Measurements from ENCODE around the gene SCD. TPM values are rescaled to one million over a fixed set of nuclear protein-coding genes. Genes with fewer than 3 reads are reported as not detected.

SCD gene
- total RNA-seq, 1 experiment from 2014 or later: 518 TPM

GRCh38 chr10:100362570-100363496 is 15.8 kb downstream of the SCD start:
- no peak for TF ChIP-seq CTCF (conservative IDR thresholded peaks at IDR 0.05)
- TF ChIP-seq EZH2 (IDR thresholded peaks at IDR 0.05; ENCODE audit: low read depth): no peak
- 0 out of 2 replicates have a peak, but pooled peaks cover under 1% of the 10 kb centered on the region for H3K79me2 ChIP-seq (ENCODE audit: low read depth)
- no peak for DNase-seq
- H3K9me3 ChIP-seq (ENCODE audit: insufficient read depth, low read depth): no peaks in the 10 kb centered on the region
- no peaks in the 10 kb centered on the region for H4K20me1 ChIP-seq (ENCODE audit: insufficient read depth)
- CTCF ChIA-PET: no interaction called here
- POLR2A ChIA-PET (ENCODE audit: unreplicated experiment): interaction anchor here (0.7 kb wide), 1 partner anchor 628 kb away, joined by 5 read pairs; no protein-coding TSS in a partner anchor
- H3K27me3 ChIP-seq (ENCODE audit: insufficient read depth, low read depth): no peaks in the 10 kb centered on the region
- peaks cover 40% of the 10 kb centered on the region for H3K4me1 ChIP-seq (replicated peaks; ENCODE audit: insufficient read depth)
- intact Hi-C loops (cut with micrococcal nuclease; ENCODE audit: unreplicated experiment): no loop called here
- no TSS peak for BruUV-seq (replicated peaks)
- H3K4me2 ChIP-seq: peak overlapping the region; percentile 43; the same call in 1 of the 2 replicates
- H3K27ac ChIP-seq: peak overlapping the region; percentile 70
- peaks cover 42% of the 10 kb centered on the region for H3F3A ChIP-seq (ENCODE audit: insufficient read depth, low read depth)
- H3K36me3 ChIP-seq (ENCODE audit: low read depth): peaks cover 5% of the 10 kb centered on the region; the same call in 1 of the 2 replicates
- no peak overlapping the region for H3K4me3 ChIP-seq
- H3K9me2 ChIP-seq (ENCODE audit: insufficient read depth): no peaks in the 10 kb centered on the region
- H2AFZ ChIP-seq: no peak overlapping the region

- Histone ChIP-seq H3K27ac (peak overlapping the region; percentile 70), H3K4me3 (no peak overlapping the region), H3K9me2 (ENCODE audit: insufficient read depth) (no peaks in the 10 kb centered on the region), H3K4me1 (replicated peaks; ENCODE audit: insufficient read depth) (peaks cover 46% of the 10 kb centered on the region), H4K20me1 (ENCODE audit: insufficient read depth) (no peaks in the 10 kb centered on the region), H3F3A (ENCODE audit: insufficient read depth, low read depth) (peaks cover 42% of the 10 kb centered on the region), H3K79me2 (ENCODE audit: low read depth) (no peaks in the 10 kb centered on the region), H3K4me2 (peak overlapping the region; percentile 43), H3K9me3 (ENCODE audit: insufficient read depth, low read depth) (no peaks in the 10 kb centered on the region), H3K36me3 (ENCODE audit: low read depth) (0 out of 2 replicates have a peak, but pooled peaks cover 3% of the 10 kb centered on the region), H3K27me3 (ENCODE audit: insufficient read depth, low read depth) (no peaks in the 10 kb centered on the region), H2AFZ (no peak overlapping the region)
- no peak for DNase-seq
- TF ChIP-seq EZH2 (IDR thresholded peaks at IDR 0.05; ENCODE audit: low read depth) (no peak), CTCF (conservative IDR thresholded peaks at IDR 0.05) (no peak)
- ChIA-PET CTCF (no interaction called here), POLR2A (ENCODE audit: unreplicated experiment) (interaction anchor here (0.6 to 1.1 kb wide), 2 partner anchors 10 to 19 kb away, joined by 4 to 9 read pairs; no protein-coding TSS in a partner anchor)
- BruUV-seq (replicated peaks): no TSS peak
- intact Hi-C loops (cut with micrococcal nuclease; ENCODE audit: unreplicated experiment): no loop called here
Measured at GRCh38 chr10:100364175-100364574, 17.1 kb downstream of the SCD start.

- Histone ChIP-seq H4K20me1 (ENCODE audit: insufficient read depth) (no peaks in the 10 kb centered on the region), H3K4me2 (peak overlapping the region; percentile 44), H3K4me3 (no peak overlapping the region), H3K27ac (peak overlapping the region; percentile 70), H3K36me3 (ENCODE audit: low read depth) (no peaks in the 10 kb centered on the region), H3K79me2 (ENCODE audit: low read depth) (no peaks in the 10 kb centered on the region), H3K4me1 (replicated peaks; ENCODE audit: insufficient read depth) (peaks cover 53% of the 10 kb centered on the region), H3F3A (ENCODE audit: insufficient read depth, low read depth) (peaks cover 47% of the 10 kb centered on the region), H2AFZ (no peak overlapping the region), H3K27me3 (ENCODE audit: insufficient read depth, low read depth) (no peaks in the 10 kb centered on the region), H3K9me2 (ENCODE audit: insufficient read depth) (no peaks in the 10 kb centered on the region), H3K9me3 (ENCODE audit: insufficient read depth, low read depth) (no peaks in the 10 kb centered on the region)
- POLR2A ChIA-PET (ENCODE audit: unreplicated experiment): interaction anchor here (0.6 to 1.1 kb wide), 3 partner anchors 9 to 19 kb away, joined by 4 to 10 read pairs (median 9); no protein-coding TSS in a partner anchor
- intact Hi-C loops (cut with micrococcal nuclease; ENCODE audit: unreplicated experiment): no loop called here
- CTCF ChIA-PET: no interaction called here
- TF ChIP-seq EZH2 (IDR thresholded peaks at IDR 0.05; ENCODE audit: low read depth) (no peak), CTCF (conservative IDR thresholded peaks at IDR 0.05) (no peak)
- BruUV-seq (replicated peaks): no TSS peak
- peak; percentile 83 to 94 for DNase-seq
Measured at GRCh38 chr10:100364735-100365391, 17.8 kb downstream of the SCD start.

Data from PC-9 (cell line).